ENCODE results near the gene MPZ.

Gene MPZ

GRCh38 chr1:161285113-161285512 lies 24.7 kb downstream of the MPZ start:
- Histone ChIP-seq H3K23ac (ENCODE audit: low read depth, low read length, poor library complexity) (no peak overlapping the region), H2BK5ac (ENCODE audit: low read length) (no peak overlapping the region), H3K9ac (ENCODE audit: low read depth, low read length, poor library complexity) (no peak overlapping the region), H2BK15ac (ENCODE audit: low read length) (no peak overlapping the region), H3K27me3 (ENCODE audit: control insufficient read depth in 3 of 3, insufficient read depth in 3 of 3, low read depth in 1 of 3, low read length in 3 of 3) (peaks cover 0 to 18% (median 0%) of the 10 kb centered on the region in 3 experiments), H3K4ac (ENCODE audit: low read length) (no peak overlapping the region), H2AFZ (ENCODE audit: low read length) (no peak overlapping the region), H4K8ac (ENCODE audit: low read depth, low read length) (no peak overlapping the region), H3K14ac (ENCODE audit: low read length) (no peak overlapping the region), H3K4me2 (ENCODE audit: insufficient read depth, low read length, poor library complexity, severe bottlenecking) (no peak overlapping the region), H4K91ac (ENCODE audit: low read depth, low read length, poor library complexity) (no peak overlapping the region), H3K36me3 (replicated peaks in 1 of 2; ENCODE audit: control insufficient read depth in 2 of 2, insufficient read depth in 2 of 2, low read length in 2 of 2) (no peaks in the 10 kb centered on the region), H3K18ac (ENCODE audit: low read length) (no peak overlapping the region), H3K4me3 (ENCODE audit: low read length in 2 of 2) (no peak overlapping the region), H2BK120ac (ENCODE audit: low read depth, low read length) (no peak overlapping the region), H3K27ac (replicated peaks; ENCODE audit: low read length) (no peak overlapping the region), H3K79me1 (ENCODE audit: low read depth, low read length) (no peaks in the 10 kb centered on the region), H2AK5ac (ENCODE audit: low read depth, low read length) (no peak overlapping the region), H3K9me3 (replicated peaks in 1 of 2; ENCODE audit: control insufficient read depth in 2 of 2, insufficient read depth in 1 of 2, low read depth in 1 of 2, low read length in 2 of 2) (no peaks in the 10 kb centered on the region), H3K4me1 (ENCODE audit: control insufficient read depth in 2 of 2, insufficient read depth in 1 of 2, low read depth in 1 of 2, low read length in 2 of 2) (peaks cover 2 to 7% of the 10 kb centered on the region in 2 donors), H2BK12ac (ENCODE audit: low read length) (no peak overlapping the region)
- no peak for DNase-seq (ENCODE audit: low spot score)
- no CpG with 5 or more reads among the region's 2 CpGs for WGBS, 2 donors (ENCODE audit: extremely low coverage in 2 of 2, insufficient read length in 2 of 2, insufficient replicate concordance in 1 of 2)

- no peak overlapping the region for H3K23ac ChIP-seq (ENCODE audit: low read depth, low read length, poor library complexity)
- no peak overlapping the region for H2AFZ ChIP-seq (ENCODE audit: low read length)
Measured at GRCh38 chr1:161282991-161283390, 26.8 kb downstream of the MPZ start.

GRCh38 chr1:161274874-161275273 lies 34.9 kb downstream of the MPZ start:
- no peaks in the 10 kb centered on the region for H3K9me3 ChIP-seq (replicated peaks in 1 of 2; ENCODE audit: control insufficient read depth in 2 of 2, insufficient read depth in 1 of 2, low read depth in 1 of 2, low read length in 2 of 2)
- no peak overlapping the region for H3K27ac ChIP-seq (replicated peaks; ENCODE audit: low read length)
- H4K91ac ChIP-seq (ENCODE audit: low read depth, low read length, poor library complexity), result no peak overlapping the region
- no peak overlapping the region for H2BK15ac ChIP-seq (ENCODE audit: low read length)
- H3K9ac ChIP-seq (ENCODE audit: low read depth, low read length, poor library complexity), result no peak overlapping the region
- no peak overlapping the region for H3K4ac ChIP-seq (ENCODE audit: low read length)
- H2AK5ac ChIP-seq (ENCODE audit: low read depth, low read length), result no peak overlapping the region
- no peak overlapping the region for H3K4me2 ChIP-seq (ENCODE audit: insufficient read depth, low read length, poor library complexity, severe bottlenecking)
- no peak overlapping the region for H3K18ac ChIP-seq (ENCODE audit: low read length)
- H2BK5ac ChIP-seq (ENCODE audit: low read length), result no peak overlapping the region
- H3K4me3 ChIP-seq (ENCODE audit: low read length in 2 of 2), result no peak overlapping the region
- H3K23ac ChIP-seq (ENCODE audit: low read depth, low read length, poor library complexity), result no peak overlapping the region
- H4K8ac ChIP-seq (ENCODE audit: low read depth, low read length), result no peak overlapping the region
- no peaks in the 10 kb centered on the region for H3K4me1 ChIP-seq (ENCODE audit: control insufficient read depth in 2 of 2, insufficient read depth in 1 of 2, low read depth in 1 of 2, low read length in 2 of 2)
- DNase-seq (ENCODE audit: low spot score), result no peak
- peaks cover 0 to 47% (median 0%) of the 10 kb centered on the region in 3 experiments for H3K27me3 ChIP-seq (ENCODE audit: control insufficient read depth in 3 of 3, insufficient read depth in 3 of 3, low read depth in 1 of 3, low read length in 3 of 3)
- H3K36me3 ChIP-seq (replicated peaks in 1 of 2; ENCODE audit: control insufficient read depth in 2 of 2, insufficient read depth in 2 of 2, low read length in 2 of 2), result no peaks in the 10 kb centered on the region
- no peak overlapping the region for H2AFZ ChIP-seq (ENCODE audit: low read length)
- no peak overlapping the region for H2BK12ac ChIP-seq (ENCODE audit: low read length)
- H3K79me1 ChIP-seq (ENCODE audit: low read depth, low read length), result no peaks in the 10 kb centered on the region
- no CpG with 5 or more reads among the region's 3 CpGs for WGBS, 2 donors (ENCODE audit: extremely low coverage in 2 of 2, insufficient read length in 2 of 2, insufficient replicate concordance in 1 of 2)
- no peak overlapping the region for H3K14ac ChIP-seq (ENCODE audit: low read length)
- H2BK120ac ChIP-seq (ENCODE audit: low read depth, low read length), result no peak overlapping the region

More at GRCh38 chr1:161282991-161283390, 26.8 kb downstream of the MPZ start:
- Histone ChIP-seq H3K27ac (replicated peaks; ENCODE audit: low read length) (no peak overlapping the region), H3K9me3 (replicated peaks in 1 of 2; ENCODE audit: control insufficient read depth in 2 of 2, insufficient read depth in 1 of 2, low read depth in 1 of 2, low read length in 2 of 2) (no peaks in the 10 kb centered on the region), H3K14ac (ENCODE audit: low read length) (no peak overlapping the region), H2BK120ac (ENCODE audit: low read depth, low read length) (no peak overlapping the region), H3K79me1 (ENCODE audit: low read depth, low read length) (no peaks in the 10 kb centered on the region), H3K4ac (ENCODE audit: low read length) (no peak overlapping the region), H3K4me2 (ENCODE audit: insufficient read depth, low read length, poor library complexity, severe bottlenecking) (no peak overlapping the region), H2BK5ac (ENCODE audit: low read length) (no peak overlapping the region), H3K4me1 (ENCODE audit: control insufficient read depth in 2 of 2, insufficient read depth in 1 of 2, low read depth in 1 of 2, low read length in 2 of 2) (peaks cover 2 to 7% of the 10 kb centered on the region in 2 donors), H4K91ac (ENCODE audit: low read depth, low read length, poor library complexity) (no peak overlapping the region), H3K18ac (ENCODE audit: low read length) (no peak overlapping the region), H2BK12ac (ENCODE audit: low read length) (no peak overlapping the region), H2BK15ac (ENCODE audit: low read length) (no peak overlapping the region), H4K8ac (ENCODE audit: low read depth, low read length) (no peak overlapping the region), H3K4me3 (ENCODE audit: low read length in 2 of 2) (no peak overlapping the region), H3K36me3 (replicated peaks in 1 of 2; ENCODE audit: control insufficient read depth in 2 of 2, insufficient read depth in 2 of 2, low read length in 2 of 2) (no peaks in the 10 kb centered on the region), H3K27me3 (ENCODE audit: control insufficient read depth in 3 of 3, insufficient read depth in 3 of 3, low read depth in 1 of 3, low read length in 3 of 3) (peaks cover 0 to 29% (median 0%) of the 10 kb centered on the region in 3 experiments), H2AK5ac (ENCODE audit: low read depth, low read length) (no peak overlapping the region), H3K9ac (ENCODE audit: low read depth, low read length, poor library complexity) (no peak overlapping the region)
- WGBS, 2 donors (ENCODE audit: extremely low coverage in 2 of 2, insufficient read length in 2 of 2, insufficient replicate concordance in 1 of 2), result no CpG with 5 or more reads among the region's 1 CpG
- DNase-seq (ENCODE audit: low spot score), result no peak

- no peak overlapping the region for H3K27ac ChIP-seq (replicated peaks; ENCODE audit: low read length)
- no peak overlapping the region for H2BK12ac ChIP-seq (ENCODE audit: low read length)
- DNase-seq (ENCODE audit: low spot score), result no peak
- H3K36me3 ChIP-seq (replicated peaks in 1 of 2; ENCODE audit: control insufficient read depth in 2 of 2, insufficient read depth in 2 of 2, low read length in 2 of 2), result no peaks in the 10 kb centered on the region
- no peak overlapping the region for H2AFZ ChIP-seq (ENCODE audit: low read length)
- no peak overlapping the region for H3K23ac ChIP-seq (ENCODE audit: low read depth, low read length, poor library complexity)
- no peak overlapping the region for H3K4me2 ChIP-seq (ENCODE audit: insufficient read depth, low read length, poor library complexity, severe bottlenecking)
- no peaks in the 10 kb centered on the region for H3K4me1 ChIP-seq (ENCODE audit: control insufficient read depth in 2 of 2, insufficient read depth in 1 of 2, low read depth in 1 of 2, low read length in 2 of 2)
- H3K79me1 ChIP-seq (ENCODE audit: low read depth, low read length), result no peaks in the 10 kb centered on the region
- H3K4me3 ChIP-seq (ENCODE audit: low read length in 2 of 2), result no peak overlapping the region
- no peaks in the 10 kb centered on the region for H3K9me3 ChIP-seq (replicated peaks in 1 of 2; ENCODE audit: control insufficient read depth in 2 of 2, insufficient read depth in 1 of 2, low read depth in 1 of 2, low read length in 2 of 2)
- H2BK120ac ChIP-seq (ENCODE audit: low read depth, low read length), result no peak overlapping the region
- H2BK15ac ChIP-seq (ENCODE audit: low read length), result no peak overlapping the region
- no peak overlapping the region for H3K14ac ChIP-seq (ENCODE audit: low read length)
- H3K4ac ChIP-seq (ENCODE audit: low read length), result no peak overlapping the region
- H4K8ac ChIP-seq (ENCODE audit: low read depth, low read length), result no peak overlapping the region
- no CpG with 5 or more reads among the region's 3 CpGs for WGBS, 2 donors (ENCODE audit: extremely low coverage in 2 of 2, insufficient read length in 2 of 2, insufficient replicate concordance in 1 of 2)
- no peak overlapping the region for H3K9ac ChIP-seq (ENCODE audit: low read depth, low read length, poor library complexity)
- no peak overlapping the region for H3K18ac ChIP-seq (ENCODE audit: low read length)
- H2BK5ac ChIP-seq (ENCODE audit: low read length), result no peak overlapping the region
- H4K91ac ChIP-seq (ENCODE audit: low read depth, low read length, poor library complexity), result no peak overlapping the region
- peaks cover 0 to 39% (median 0%) of the 10 kb centered on the region in 3 experiments for H3K27me3 ChIP-seq (ENCODE audit: control insufficient read depth in 3 of 3, insufficient read depth in 3 of 3, low read depth in 1 of 3, low read length in 3 of 3)
- H2AK5ac ChIP-seq (ENCODE audit: low read depth, low read length), result no peak overlapping the region
Measured at GRCh38 chr1:161273402-161273801, 36.4 kb downstream of the MPZ start.
